Neuronal stem cell (in vitro differentiated cells): ENCODE results near the gene MGAT5B.

ENCODE experiments used
- DNase-seq: peaks from one replicate; pipeline ENCODE4 v3.0.0-alpha.2; 2013; ENCODE audit warnings: low spot score
- H2AFZ ChIP-seq: one replicate; pipeline ENCODE4 v1.6.1; 2013; ENCODE audit warnings: mild to moderate bottlenecking, low read length, inconsistent platforms
- H2AK5ac ChIP-seq: 2 replicates; pipeline ENCODE4 v1.6.1; 2013; ENCODE audit warnings: low read depth, mild to moderate bottlenecking, inconsistent platforms, low read length, moderate library complexity, mixed read lengths
- H2BK120ac ChIP-seq: 2 replicates; pipeline ENCODE4 v1.6.1; 2013; ENCODE audit warnings: low read depth, mild to moderate bottlenecking, inconsistent platforms, low read length, moderate library complexity, mixed read lengths
- H2BK12ac ChIP-seq: one replicate; pipeline ENCODE4 v1.6.1; 2013; ENCODE audit warnings: low read length, inconsistent platforms
- H2BK15ac ChIP-seq: 2 replicates; pipeline ENCODE4 v1.6.1; 2013; ENCODE audit warnings: mild to moderate bottlenecking, low read length, inconsistent platforms, mixed read lengths
- H2BK5ac ChIP-seq: one replicate; pipeline ENCODE4 v1.6.1; 2013; ENCODE audit warnings: inconsistent platforms, mild to moderate bottlenecking, low read length, moderate library complexity
- H3K14ac ChIP-seq: one replicate; pipeline ENCODE4 v1.6.1; 2013; ENCODE audit warnings: low read length, inconsistent platforms
- H3K18ac ChIP-seq: 2 replicates; pipeline ENCODE4 v1.6.1; 2013; ENCODE audit warnings: low read length, inconsistent platforms
- H3K23ac ChIP-seq: 2 replicates; pipeline ENCODE4 v1.6.1; 2013; ENCODE audit warnings: low read depth, mild to moderate bottlenecking, mixed read lengths, low read length, inconsistent platforms; ENCODE audit not compliant: poor library complexity
- H3K27ac ChIP-seq: replicated peaks from 3 replicates; pipeline ENCODE4 v1.5.1; 2013; ENCODE audit warnings: low read length, inconsistent platforms
- H3K27me3 ChIP-seq, 3 experiments: 2 replicates each; pipeline ENCODE4 v1.6.1; 2013; ENCODE audit warnings: low read length in 3 of 3, mild to moderate bottlenecking in 2 of 3, inconsistent platforms in 1 of 3, low read depth in 1 of 3, mixed read lengths in 1 of 3, moderate library complexity in 1 of 3; ENCODE audit not compliant: control insufficient read depth in 3 of 3, insufficient read depth in 3 of 3
- H3K36me3 ChIP-seq, 2 donors: replicated peaks in 1 of 2; 2 replicates each; pipeline ENCODE4 v1.6.1; 2013; ENCODE audit warnings: low read length in 2 of 2; ENCODE audit not compliant: control insufficient read depth in 2 of 2, insufficient read depth in 2 of 2
- H3K4ac ChIP-seq: 2 replicates; pipeline ENCODE4 v1.6.1; 2013; ENCODE audit warnings: inconsistent platforms, mild to moderate bottlenecking, low read length, moderate library complexity
- H3K4me1 ChIP-seq, 2 donors: 1 replicate in 1 of 2; 2 replicates in 1 of 2; pipeline ENCODE4 v1.6.1; 2013; ENCODE audit warnings: low read length in 2 of 2, low read depth in 1 of 2; ENCODE audit not compliant: control insufficient read depth in 2 of 2, insufficient read depth in 1 of 2
- H3K4me2 ChIP-seq: one replicate; pipeline ENCODE4 v1.6.1; 2013; ENCODE audit warnings: mild to moderate bottlenecking, low read length, inconsistent platforms; ENCODE audit not compliant: insufficient read depth, poor library complexity, severe bottlenecking
- H3K4me3 ChIP-seq, 2 donors: 2 replicates each; pipeline ENCODE4 v1.5.1; 2013; ENCODE audit warnings: low read length in 2 of 2, mild to moderate bottlenecking in 2 of 2, inconsistent platforms in 1 of 2, moderate library complexity in 1 of 2
- H3K79me1 ChIP-seq: one replicate; pipeline ENCODE4 v1.6.1; 2013; ENCODE audit warnings: low read depth, mild to moderate bottlenecking, inconsistent platforms, low read length, moderate library complexity
- H3K9ac ChIP-seq: one replicate; pipeline ENCODE4 v1.6.1; 2013; ENCODE audit warnings: mild to moderate bottlenecking, low read depth, low read length, inconsistent platforms; ENCODE audit not compliant: poor library complexity
- H3K9me3 ChIP-seq, 2 donors: replicated peaks in 1 of 2; 2 replicates each; pipeline versions ENCODE3 to v1.6.1; 2013; ENCODE audit warnings: low read length in 2 of 2, mild to moderate bottlenecking in 2 of 2, inconsistent platforms in 1 of 2, low read depth in 1 of 2, mixed read lengths in 1 of 2, moderate library complexity in 1 of 2; ENCODE audit not compliant: control insufficient read depth in 2 of 2, insufficient read depth in 1 of 2
- H4K8ac ChIP-seq: one replicate; pipeline ENCODE4 v1.6.1; 2013; ENCODE audit warnings: low read depth, mild to moderate bottlenecking, inconsistent platforms, low read length, moderate library complexity
- H4K91ac ChIP-seq: one replicate; pipeline ENCODE4 v1.6.1; 2013; ENCODE audit warnings: low read length, low read depth, mild to moderate bottlenecking, inconsistent platforms; ENCODE audit not compliant: poor library complexity
- WGBS, 2 donors: extraction: QIAGEN DNeasy Blood & Tissue Kit; methylation state at CpG; one replicate each; pipeline ENCODE4 v1.1.7; 2013; ENCODE audit warnings: missing lambda C conversion rate in 2 of 2, mixed read lengths in 1 of 2; ENCODE audit not compliant: insufficient read length in 2 of 2, insufficient replicate concordance in 1 of 2; ENCODE audit errors: extremely low coverage in 2 of 2; 5-methylcytosine and 5-hydroxymethylcytosine counted together

MGAT5B gene

DNA sequence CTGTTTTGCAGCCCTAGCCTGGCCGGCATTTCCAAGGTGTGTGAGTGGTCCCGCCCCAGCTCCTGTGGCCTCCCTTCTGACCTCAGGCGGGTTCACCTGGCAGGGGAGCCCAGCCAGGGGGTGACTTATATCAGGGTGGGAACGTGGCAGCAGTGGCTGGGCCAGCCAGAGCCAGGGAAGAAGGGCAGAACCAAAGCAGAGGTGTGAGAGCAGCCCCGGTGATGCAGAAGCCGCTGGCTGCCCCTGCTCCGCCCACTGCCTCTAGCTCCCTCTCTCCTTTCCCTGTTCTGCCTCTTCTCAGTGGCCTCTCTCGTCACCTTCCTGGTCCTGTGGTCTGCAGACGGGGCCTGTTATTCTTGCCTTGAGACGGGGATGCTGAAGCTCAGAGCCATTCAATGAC, 12.1 kb downstream of the MGAT5B start:
- Histone ChIP-seq H3K79me1 (peaks cover 2% of the 10 kb centered on the region), H2BK5ac (no peak overlapping the region)
- WGBS, 2 donors: no CpG with 5 or more reads among the region's 10 CpGs

GRCh38 chr17:76880971-76881370, 12.8 kb downstream of the MGAT5B start:
- Histone ChIP-seq H3K4ac (no peak overlapping the region), H2BK120ac (no peak overlapping the region), H4K91ac (no peak overlapping the region), H3K79me1 (peaks cover 2% of the 10 kb centered on the region), H3K27ac (no peak overlapping the region), H3K18ac (no peak overlapping the region), H3K14ac (peak overlapping the region; percentile 11), H3K9ac (no peak overlapping the region), H3K36me3 (peaks cover 0 to 31% of the 10 kb centered on the region in 2 donors), H3K27me3 (no peaks in the 10 kb centered on the region), H2BK15ac (no peak overlapping the region), H3K23ac (no peak overlapping the region), H2AFZ (no peak overlapping the region), H2BK12ac (no peak overlapping the region), H2AK5ac (no peak overlapping the region), H3K9me3 (no peaks in the 10 kb centered on the region), H3K4me2 (no peak overlapping the region), H3K4me1 (peaks cover 5 to 7% of the 10 kb centered on the region in 2 donors), H4K8ac (no peak overlapping the region), H2BK5ac (no peak overlapping the region), H3K4me3 (no peak overlapping the region)
- no peak for DNase-seq
- WGBS, 2 donors: no CpG with 5 or more reads among the region's 12 CpGs

More for the DNA sequence above, 12.1 kb downstream of the MGAT5B start:
- H3K23ac ChIP-seq: peak overlapping the region; percentile 47
- no peak overlapping the region for H3K27ac ChIP-seq
- H4K8ac ChIP-seq: no peak overlapping the region
- H3K4me3 ChIP-seq: no peak overlapping the region
- H3K9ac ChIP-seq: no peak overlapping the region
- peak overlapping the region; percentile 92 for H4K91ac ChIP-seq
- H3K4me1 ChIP-seq: peaks cover 3% of the 10 kb centered on the region in 2 donors
- peak overlapping the region; percentile 72 for H3K18ac ChIP-seq
- H3K36me3 ChIP-seq: peaks cover 0 to 38% of the 10 kb centered on the region in 2 donors
- H3K4me2 ChIP-seq: no peak overlapping the region
- no peak overlapping the region for H2AFZ ChIP-seq
- no peaks in the 10 kb centered on the region for H3K9me3 ChIP-seq
- no peaks in the 10 kb centered on the region for H3K27me3 ChIP-seq
- no peak overlapping the region for H2AK5ac ChIP-seq
- no peak overlapping the region for H2BK15ac ChIP-seq
- no peak overlapping the region for H3K14ac ChIP-seq
- no peak for DNase-seq
- no peak overlapping the region for H3K4ac ChIP-seq
- H2BK12ac ChIP-seq: no peak overlapping the region
- H2BK120ac ChIP-seq: no peak overlapping the region

GRCh38 chr17:76881408-76881807, 13.2 kb downstream of the MGAT5B start:
- no CpG with 5 or more reads among the region's 6 CpGs for WGBS, 2 donors

DNA sequence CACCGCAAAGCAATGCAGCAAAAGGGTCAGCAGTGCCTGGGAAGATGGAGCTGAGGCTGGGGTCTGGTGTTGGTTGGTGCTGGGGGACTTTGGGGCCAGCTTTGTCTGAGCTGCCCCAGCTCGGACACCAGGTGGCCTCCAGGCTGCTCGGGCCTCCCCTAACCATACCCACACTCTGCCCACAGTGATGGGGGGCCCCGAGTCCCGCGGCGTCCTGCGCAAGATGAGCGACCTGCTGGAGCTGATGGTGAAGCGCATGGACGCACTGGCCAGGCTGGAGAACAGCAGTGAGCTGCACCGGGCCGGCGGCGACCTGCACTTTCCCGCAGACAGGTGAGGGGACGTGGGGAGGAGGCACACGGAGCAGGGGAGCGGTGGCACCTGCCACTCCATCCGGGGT, 13.8 kb downstream of the MGAT5B start:
- no CpG with 5 or more reads among the region's 20 CpGs for WGBS, 2 donors
- Histone ChIP-seq H3K4me2 (no peak overlapping the region), H3K4me1 (peaks cover 5 to 7% of the 10 kb centered on the region in 2 donors)

More at GRCh38 chr17:76881408-76881807, 13.2 kb downstream of the MGAT5B start:
- Histone ChIP-seq H3K9me3 (no peaks in the 10 kb centered on the region), H3K4me2 (no peak overlapping the region), H3K27ac (no peak overlapping the region), H3K4me1 (peaks cover 5 to 7% of the 10 kb centered on the region in 2 donors), H2BK5ac (no peak overlapping the region), H3K23ac (no peak overlapping the region), H3K4ac (no peak overlapping the region), H3K36me3 (peaks cover 0 to 28% of the 10 kb centered on the region in 2 donors), H3K79me1 (peaks cover 2% of the 10 kb centered on the region), H2AK5ac (no peak overlapping the region), H3K4me3 (no peak overlapping the region), H2AFZ (no peak overlapping the region), H3K14ac (peak overlapping the region; percentile 11), H3K9ac (no peak overlapping the region), H2BK120ac (no peak overlapping the region), H2BK12ac (no peak overlapping the region), H4K8ac (no peak overlapping the region), H3K18ac (no peak overlapping the region), H4K91ac (no peak overlapping the region), H3K27me3 (no peaks in the 10 kb centered on the region), H2BK15ac (no peak overlapping the region)
- DNase-seq: no peak

More for the DNA sequence above, 13.8 kb downstream of the MGAT5B start:
- Histone ChIP-seq H2BK12ac (no peak overlapping the region), H2BK5ac (peak overlapping the region; percentile 39), H3K79me1 (peaks cover 4% of the 10 kb centered on the region), H4K91ac (no peak overlapping the region), H3K36me3 (peaks cover 0 to 27% of the 10 kb centered on the region in 2 donors), H3K4ac (no peak overlapping the region), H4K8ac (no peak overlapping the region), H3K27me3 (no peaks in the 10 kb centered on the region), H3K23ac (peak overlapping the region; percentile 55), H3K9ac (peak overlapping the region; percentile 70), H3K27ac (no peak overlapping the region), H3K4me3 (no peak overlapping the region), H2BK120ac (no peak overlapping the region), H3K9me3 (no peaks in the 10 kb centered on the region), H2AK5ac (peak overlapping the region; percentile 21), H3K18ac (no peak overlapping the region), H2BK15ac (no peak overlapping the region), H3K14ac (peak overlapping the region; percentile 56), H2AFZ (no peak overlapping the region)
- no peak for DNase-seq
